GM19025 (cell line): Measurements from ENCODE around the gene FBXO46.
"Not testable (repeated sequence)": the region's sequence is repeated elsewhere in the genome, so short reads cannot be mapped to it uniquely, and the experiment has no call there.

Source experiments
- ATAC-seq: cut with Tn5 transposase; IDR thresholded peaks from one replicate; pipeline ENCODE4 v1.9.1; 2021; ENCODE audit warnings: mild to moderate bottlenecking, low read depth, moderate library complexity; ENCODE audit not compliant: unreplicated experiment

Gene FBXO46

DNA sequence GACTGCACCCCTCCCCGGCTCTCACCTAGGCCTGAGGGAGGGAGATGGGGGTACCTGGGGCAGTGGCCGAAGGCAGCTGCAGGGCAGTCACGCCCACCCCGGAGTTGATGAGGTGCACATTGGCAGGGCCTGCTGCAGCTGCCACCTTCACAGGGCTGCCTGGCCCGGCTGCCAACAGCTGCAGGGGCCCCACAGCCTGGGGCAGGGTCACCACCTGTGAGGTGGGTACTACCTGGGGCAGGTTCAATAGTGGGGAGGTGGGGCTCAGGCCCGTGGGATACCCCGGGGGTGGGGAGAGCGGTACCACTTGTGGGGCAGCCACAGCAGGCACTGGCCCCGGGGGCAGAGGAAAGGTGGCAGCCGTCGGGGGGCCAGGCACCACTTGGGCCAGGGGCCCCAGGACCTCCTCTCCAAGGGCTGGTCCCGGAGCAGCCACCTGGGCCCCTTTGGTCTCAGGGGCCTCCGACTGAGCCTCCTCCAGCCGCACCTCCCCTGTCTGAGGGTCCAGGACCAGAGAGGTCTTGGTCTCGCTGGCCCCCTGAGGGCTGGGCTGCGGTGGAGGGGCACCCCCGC is 35.7 kb upstream of the FBXO46 start:
- ATAC-seq, result no peak

DNA sequence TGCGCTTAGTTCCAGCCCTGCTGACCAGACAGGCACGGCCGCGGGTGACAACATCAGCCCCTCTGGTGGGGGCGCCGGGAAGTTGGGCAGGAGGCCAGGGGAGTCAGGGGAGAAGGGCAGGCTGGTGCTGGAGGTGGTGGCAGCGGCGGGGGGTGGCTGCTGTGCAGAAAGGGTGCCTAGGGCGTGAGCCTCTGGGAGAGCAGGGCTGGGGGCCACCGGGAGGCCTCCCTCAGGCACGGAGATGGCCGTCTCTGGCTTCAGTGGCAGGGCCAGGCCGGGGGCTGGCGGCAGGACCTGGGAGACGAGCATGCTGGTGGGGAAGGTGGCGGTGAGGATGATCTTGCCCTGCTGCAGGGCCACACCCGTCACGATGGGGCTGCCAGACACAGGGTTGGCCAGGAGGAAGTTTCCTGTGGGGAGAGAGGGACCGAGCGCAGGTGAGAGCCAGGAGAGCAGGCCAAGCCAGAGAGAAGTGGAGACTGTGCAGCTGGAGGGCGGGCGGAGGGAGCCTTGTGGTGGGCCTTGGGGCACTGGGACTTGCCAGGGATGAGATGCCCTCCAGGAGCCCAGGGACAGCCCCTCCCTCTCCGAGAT is 35.1 kb upstream of the FBXO46 start:
- no peak for ATAC-seq

DNA sequence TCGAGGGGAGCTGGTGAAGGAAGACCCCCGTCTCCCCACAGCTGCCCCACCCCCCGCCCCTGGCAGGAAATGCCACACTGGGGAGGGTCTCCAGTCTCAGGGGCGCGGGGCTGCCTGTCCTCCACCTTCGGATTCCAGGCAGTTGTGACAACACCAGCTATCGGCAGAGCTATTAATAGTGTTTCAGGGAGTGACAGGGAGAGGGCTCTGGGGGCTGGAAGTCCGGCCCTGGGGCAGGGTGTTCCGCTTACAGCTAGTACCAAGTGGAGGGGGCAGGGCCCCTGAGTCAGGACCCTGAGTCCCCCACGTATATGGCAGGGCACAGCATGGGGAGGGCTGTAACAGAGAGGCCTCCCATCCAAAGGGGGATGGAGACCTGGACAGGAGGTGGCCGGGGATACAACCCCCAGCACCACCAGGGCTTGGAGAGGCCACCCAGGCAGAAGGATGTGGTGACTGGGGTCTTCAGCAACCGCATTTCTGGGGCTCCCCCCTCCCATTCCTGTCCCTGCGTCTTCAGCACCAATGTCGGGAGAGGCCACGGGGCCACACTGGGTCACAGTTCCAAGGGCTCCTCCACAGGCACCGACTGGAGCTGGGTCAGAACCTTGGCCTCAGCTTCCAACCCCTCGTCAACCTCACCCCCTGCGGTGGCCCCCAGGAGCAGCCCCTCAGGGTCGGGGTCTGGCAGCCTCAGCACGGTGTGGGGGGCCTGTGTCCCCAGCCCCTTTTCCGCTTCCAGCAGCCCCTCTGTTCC is 34.4 kb upstream of the FBXO46 start:
- ATAC-seq, result no peak

DNA sequence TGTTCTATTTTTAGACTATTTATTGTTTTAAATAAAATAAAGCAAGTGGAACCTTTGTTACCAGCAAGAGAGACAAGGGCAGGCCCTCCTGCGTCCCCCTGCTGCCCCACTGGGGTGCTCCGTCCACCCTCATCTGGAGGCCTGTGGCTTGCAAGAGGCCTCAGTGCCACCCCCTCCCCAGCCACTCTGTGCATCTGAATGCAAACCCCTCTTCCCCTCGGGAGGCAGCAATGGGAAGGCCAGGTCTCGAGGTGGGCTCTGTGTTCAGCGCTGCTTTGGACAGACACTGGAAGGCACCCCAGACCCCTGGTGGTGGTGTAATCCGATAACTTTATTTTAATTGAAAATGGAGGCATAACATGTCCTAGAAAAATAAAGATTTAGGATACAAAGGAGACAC is 33.8 kb upstream of the FBXO46 start:
- ATAC-seq, result no peak

DNA sequence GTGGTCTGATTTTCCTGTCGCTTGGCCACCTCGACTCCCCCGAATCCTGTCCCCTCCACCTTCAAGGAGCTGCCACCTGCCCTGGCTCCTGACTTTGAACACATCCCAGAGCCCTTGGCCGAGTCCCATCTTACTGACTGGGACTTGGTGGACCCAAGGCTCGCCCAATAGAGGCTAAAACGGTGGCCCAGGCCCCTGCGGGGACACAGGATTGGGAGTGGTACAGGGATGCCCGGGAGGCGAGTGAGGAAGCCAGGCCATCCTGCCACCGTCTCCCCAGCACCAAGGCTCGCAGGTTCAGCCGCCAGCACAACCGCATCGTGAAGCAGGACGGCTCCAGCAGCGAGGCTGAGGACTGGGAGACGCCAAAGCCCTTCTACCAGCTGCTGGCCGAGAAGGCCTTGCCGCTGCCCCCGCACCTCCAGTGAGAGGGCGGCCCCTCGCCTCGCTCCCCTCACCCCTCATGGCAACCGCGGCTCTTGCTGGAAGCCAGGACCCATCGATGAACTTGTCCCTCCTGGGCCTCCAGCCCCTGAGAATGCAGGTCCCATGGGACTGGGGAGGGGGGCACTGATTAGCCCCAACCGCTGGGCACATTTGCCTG is 33.1 kb upstream of the FBXO46 start:
- no peak for ATAC-seq

DNA sequence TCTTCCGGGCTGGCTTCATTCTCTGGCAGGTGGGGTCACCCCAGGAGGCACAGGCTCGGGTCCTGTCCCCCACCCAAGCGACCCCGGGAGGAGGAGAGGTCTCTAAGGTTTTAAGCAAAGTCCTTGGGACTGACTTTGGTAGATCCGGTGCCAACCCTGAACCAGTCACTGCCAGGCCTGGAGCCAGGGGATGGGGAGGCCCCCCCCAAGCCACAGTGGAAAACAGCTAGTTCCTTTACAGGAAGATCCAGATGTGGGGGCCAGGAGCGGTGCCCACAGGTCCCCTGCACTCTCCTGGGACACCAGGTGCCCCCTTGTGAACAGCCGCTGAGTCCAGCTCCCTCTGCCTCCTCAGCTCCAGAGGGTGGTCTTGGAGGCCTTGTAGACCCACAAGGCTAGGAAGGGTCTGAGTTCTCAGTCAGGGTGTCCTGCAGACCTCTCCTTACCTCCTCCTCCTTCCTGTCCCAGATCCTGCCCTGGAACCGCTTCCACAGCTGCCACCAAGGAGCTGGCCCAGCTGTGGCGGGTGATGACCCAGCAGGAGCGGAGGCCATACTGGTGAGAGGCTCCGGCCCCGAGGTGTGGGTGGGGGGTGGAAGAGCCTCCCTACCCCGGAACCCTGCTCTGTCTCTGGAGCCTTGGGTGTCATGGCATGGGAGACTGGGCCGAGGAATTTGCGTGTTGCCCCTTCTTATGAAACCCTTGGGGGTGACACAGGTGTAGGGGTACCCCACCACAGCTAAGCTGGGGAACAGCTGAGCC is 32.4 kb upstream of the FBXO46 start:
- no peak for ATAC-seq

DNA sequence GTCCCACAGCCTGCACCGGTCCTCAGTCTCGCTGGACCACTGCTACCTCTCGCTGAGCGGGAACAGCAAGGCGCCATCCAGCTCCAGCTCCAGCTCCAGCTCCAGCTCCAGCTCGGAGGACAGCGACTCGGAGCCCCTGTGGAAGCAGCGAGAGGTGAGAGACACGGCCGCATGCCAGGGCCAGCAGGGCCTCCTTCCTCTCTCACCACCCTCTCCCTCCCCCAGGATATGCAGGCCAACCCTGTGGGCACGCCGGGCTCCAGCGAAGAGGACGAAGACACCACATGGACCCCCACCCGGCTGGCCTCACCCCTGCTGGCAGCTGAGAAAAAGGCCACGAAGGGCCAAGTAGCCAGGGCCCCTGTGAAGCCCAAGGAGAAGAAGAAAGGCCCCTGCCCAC is 31.0 kb upstream of the FBXO46 start:
- no peak for ATAC-seq

DNA sequence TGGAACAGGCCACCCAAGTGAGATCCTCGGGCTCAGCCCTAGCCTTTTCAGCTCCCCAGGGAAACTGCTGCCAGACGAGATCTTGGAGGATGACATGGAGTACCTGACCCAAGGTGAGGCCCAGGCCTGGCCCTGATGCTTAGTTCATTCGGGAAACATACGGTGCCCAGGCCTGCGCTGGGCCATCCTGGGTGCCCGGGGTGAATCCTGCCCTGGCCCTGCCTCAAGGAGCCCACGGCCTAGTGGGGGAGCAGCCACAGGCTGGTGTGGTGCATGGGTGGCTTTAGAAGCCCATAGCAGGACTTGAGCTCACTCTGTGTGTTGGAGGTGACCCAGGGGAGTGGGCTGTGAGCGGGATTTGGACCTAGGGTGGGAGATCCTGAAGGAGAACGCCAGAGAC is 28.2 kb upstream of the FBXO46 start:
- ATAC-seq, result no peak

DNA sequence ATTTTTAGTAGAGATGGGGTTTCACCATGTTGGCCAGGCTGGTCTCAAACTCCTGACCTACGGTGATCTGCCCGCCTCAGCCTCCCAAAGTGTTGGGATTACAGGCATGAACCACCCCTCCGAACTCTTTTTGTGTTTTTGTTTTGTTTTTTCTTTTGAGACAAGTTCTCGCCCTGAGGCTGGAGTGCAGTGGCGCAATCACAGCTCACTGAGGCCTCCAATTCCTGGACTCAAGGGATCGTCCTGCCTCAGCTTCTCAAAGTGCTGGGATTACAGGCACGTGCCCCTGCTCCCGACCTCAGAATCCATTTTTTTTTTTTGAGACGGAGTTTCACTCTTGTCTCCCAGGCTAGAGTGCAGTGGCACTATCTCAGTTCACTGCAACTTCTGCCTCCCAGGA is 27.0 kb upstream of the FBXO46 start:
- no peak for ATAC-seq

DNA sequence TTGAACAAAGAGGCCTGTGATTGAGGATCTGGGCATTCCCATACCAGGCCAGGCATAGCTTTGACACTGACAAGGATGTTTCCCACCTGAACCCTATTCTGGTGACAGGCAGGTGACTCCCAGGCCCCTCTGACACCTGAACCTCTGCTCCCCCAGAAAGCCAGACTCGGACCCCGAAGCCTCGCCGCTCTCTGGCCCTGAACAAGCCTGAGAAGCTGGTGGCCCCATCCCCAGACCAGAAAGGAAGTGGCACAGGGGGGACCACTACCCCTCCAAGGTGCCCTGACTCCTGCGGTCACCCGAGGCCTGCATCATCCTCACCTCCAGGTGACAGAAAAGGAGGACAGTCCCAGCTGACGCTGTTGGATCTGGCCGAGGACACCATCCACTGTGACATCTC is 23.6 kb upstream of the FBXO46 start:
- ATAC-seq, result no peak

DNA sequence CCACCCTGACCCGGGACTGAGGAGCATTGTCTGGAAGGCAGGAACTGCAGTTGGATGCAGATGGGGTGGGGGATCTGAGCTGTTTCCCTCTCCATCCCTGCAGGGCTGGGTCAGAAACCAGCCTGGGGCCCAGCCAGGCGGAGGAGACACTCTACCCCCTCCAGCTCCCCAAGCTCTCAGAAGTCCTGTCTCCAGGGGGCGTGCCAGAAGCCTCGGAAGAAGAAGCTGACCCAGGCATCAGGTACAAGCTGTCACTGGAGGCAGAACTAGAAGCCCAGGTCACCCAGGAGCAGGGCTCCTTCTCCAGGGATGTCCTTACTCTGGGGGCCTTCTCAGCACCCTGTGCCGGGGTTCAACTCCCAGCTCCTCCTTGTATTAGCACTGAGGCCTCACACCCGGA is 22.9 kb upstream of the FBXO46 start:
- no peak for ATAC-seq

DNA sequence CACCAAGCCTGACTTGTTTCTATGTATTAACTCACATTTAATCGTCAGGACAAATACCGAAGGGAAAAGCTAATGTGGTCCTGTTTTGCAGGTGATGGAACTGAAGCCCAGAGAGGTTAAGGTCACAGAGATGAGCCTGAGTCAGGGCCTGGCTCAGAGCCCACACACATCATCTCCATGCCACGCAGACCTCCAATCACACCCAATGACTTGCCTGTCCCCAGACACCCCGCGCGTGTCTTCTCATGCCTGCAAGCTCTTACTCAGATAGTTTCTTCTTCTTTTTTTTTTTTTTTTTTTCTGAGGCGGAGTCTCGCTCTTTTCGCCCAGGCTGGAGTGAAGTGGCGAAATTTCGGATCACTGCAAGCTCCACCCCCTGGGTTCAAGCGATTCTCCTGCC is 21.9 kb upstream of the FBXO46 start:
- no peak for ATAC-seq

DNA sequence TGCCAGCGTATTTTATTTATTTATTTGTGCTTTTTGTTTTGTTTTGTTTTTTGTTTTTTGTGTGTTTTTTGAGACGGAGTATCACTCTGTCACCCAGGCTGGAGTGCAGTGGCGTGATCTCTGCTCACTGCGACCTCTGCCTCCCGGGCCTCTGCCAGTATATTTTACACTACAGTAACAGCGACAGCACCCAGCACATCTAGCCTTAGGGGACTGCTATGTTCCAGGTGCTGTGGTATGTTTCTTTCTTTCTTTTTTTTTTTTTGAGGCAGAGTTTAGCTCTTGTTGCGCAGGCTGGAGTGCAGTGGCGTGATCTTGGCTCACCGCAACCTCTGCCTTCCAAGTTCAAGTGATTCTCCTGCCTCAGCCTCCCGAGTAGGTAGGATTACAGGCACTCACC is 20.8 kb upstream of the FBXO46 start:
- ATAC-seq, result not testable (repeated sequence)

DNA sequence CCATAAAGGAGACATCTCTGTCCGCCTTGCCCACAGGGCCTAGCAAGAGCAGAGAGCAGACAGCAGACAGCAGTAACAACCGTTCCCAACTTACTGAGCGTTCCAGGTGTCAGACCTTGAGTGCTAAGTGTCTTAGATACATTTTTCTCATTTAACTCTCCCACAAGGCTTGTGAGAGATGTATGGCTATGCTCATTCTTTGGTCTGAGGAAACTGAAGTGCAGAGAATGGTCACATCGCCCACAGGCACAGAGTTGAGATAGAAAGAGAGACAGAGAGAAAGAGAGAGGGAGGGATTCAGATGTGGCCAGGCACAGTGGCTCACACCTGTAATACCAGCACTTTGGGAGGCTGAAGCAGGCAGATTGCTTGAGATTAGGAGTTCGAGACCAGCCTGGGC is 16.8 kb upstream of the FBXO46 start:
- ATAC-seq, result no peak

DNA sequence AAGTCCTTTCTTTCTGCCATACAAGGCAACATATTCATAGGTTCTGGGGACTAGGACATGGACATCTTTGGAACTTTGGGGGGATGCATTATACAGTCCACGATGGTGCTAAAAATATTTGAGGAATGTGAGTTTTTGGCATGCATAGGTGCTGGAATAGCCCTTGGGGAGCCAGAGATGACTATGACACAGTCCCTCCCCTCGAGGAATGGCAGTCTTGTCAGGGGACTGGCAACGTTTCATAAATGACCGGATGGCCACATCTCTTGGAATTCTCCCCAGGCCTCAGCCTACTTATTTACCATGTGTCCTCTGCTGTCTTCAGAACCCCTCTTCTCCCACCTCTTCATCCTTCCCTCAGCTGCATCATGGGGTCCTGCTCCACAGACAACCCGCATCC is 16.2 kb upstream of the FBXO46 start:
- no peak for ATAC-seq

DNA sequence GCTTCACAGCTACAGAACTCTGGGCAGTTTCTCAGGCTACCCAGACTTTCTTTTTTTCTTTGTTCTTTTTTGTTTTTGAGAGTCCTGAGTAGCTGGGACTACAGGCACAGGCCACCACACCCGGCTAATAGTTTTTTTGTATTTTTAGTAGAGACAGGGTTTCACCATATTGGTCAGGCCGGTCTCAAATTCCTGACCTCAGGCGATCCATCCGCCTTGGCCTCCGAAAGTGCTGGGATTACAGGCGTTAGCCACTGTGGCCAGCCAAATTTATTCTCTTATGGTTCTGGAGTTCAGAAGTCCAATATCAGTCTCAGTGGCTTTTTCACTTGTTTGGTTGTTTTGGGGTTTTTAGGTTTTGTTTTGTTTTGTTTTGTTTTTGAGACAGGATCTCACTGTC is 14.9 kb upstream of the FBXO46 start:
- ATAC-seq, result no peak

DNA sequence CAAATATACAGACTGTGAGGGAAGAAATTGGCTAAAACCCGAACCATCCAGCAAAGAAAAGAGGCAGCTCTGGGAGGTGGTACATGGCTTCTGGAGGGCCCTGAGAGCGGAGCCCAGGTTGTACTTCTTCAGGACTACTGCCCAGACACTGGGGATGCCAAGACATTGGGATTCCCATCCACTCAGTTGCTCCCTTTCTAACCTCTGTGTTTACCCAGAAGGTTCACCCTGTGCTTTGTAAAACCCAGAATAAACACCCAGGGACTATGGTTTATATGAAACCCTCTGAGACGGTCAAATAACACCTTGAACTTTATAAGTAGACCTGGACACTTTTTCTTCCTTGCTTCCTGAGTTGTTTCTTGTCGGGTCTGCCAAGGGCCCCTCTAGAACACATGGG is 12.3 kb upstream of the FBXO46 start:
- ATAC-seq, result no peak

DNA sequence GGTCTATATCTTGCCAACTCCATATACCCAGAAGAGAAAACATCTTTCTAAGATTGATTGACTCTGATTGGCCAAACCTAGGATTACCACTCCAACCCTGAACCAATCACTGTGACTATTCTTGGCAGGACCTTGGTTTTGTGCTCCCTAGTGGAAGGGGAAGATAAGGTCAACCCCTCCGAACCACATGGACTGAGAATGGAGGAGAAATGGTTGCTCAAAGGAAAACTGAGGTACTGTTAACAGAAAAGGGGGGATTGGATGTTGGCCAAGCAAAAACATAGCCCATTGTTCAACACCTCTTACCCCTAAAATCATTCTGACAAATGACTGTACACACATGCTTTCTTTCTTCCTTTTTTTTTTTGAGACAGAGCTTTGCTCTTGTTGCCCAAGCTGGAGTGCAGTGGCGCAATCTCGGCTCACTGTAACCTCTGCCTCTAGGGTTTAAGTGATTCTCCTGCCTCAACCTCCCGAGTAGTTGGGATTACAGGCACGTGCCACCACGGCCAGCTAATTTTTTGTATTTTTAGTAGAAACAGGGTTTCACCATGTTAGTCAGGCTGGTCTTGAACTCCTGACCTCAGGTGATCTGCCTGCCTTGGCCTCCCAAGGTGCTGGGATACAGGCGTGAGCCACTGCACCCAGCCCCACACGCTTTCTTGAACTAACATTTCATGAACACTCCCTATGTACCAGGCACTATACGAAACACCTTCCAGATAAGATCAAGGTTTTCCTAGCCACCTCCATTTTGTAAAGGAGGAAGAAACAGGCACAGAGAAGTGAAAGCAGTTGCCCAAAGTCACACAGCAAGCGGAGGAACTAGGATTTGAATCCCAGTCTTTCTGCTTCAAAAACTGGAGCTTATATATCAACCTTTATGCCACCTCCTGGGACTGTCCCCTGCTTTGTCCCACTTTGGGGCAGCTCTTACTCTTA is 9.1 kb upstream of the FBXO46 start:
- ATAC-seq, result no peak

DNA sequence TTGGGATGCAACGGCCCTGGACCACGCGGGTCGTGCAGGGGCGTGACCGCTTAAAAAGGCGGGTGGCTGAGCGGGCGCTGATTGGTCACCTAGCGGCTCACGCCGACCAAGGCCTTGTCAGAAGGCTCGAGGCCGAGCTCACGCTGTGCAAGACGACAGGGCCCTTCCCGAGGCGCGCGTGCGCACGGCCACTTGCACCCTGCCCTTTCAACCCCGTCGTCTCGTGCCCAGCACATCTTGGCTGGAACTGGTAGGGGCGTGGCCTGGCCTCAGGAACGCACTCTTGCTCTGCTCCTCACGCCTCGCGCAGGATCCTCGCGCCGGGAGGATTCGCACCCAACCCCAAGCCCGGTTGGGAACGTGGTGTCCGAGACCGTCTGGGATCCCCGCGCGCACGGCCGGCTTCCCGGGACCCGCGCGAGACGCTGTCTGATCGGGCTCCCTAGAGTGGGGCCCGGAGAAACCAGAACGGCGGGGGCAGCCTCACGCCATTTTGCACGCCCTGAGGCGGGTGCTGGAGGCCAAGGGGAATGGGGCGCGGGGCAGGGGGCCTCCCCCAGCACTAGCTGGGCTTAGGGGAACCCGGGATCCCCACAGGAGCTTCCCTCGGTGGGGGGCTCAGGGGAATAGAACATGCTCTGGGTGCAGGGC is 2.6 kb upstream of the FBXO46 start, which contains the start of gene MEIOSIN:
MEIOSIN (plus strand) TSS at position 280 of the 651 bp plus-strand sequence. CDS start 1,938 bp downstream, outside the sequence.
- ATAC-seq, result no peak
